IMR-90 (cell line): Measurements from ENCODE around the gene PTPRU.

Experiments used
- BHLHE40 ChIP-seq: fragments of 150-350 bp; IDR thresholded peaks from 2 replicates; pipeline ENCODE4 v1.6.1; 2016; ENCODE audit warnings: mild to moderate bottlenecking, low read depth, low read length
- CEBPB ChIP-seq: IDR thresholded peaks from 2 replicates; pipeline ENCODE4 v1.6.1; 2012; ENCODE audit warnings: low read depth, low read length, improper control_type of control experiment
- CHD1 ChIP-seq: IDR thresholded peaks from 2 replicates; pipeline ENCODE4 v1.6.1; 2012; ENCODE audit warnings: low read depth, low read length, improper control_type of control experiment
- MAFK ChIP-seq: IDR thresholded peaks from 2 replicates; pipeline ENCODE4 v1.6.1; 2012; ENCODE audit warnings: low read depth, low read length, improper control_type of control experiment
- MXI1 ChIP-seq: IDR thresholded peaks from 2 replicates; pipeline ENCODE4 v1.6.1; 2012; ENCODE audit warnings: low read depth, mild to moderate bottlenecking, low read length, moderate library complexity, borderline replicate concordance
- POLR2A ChIP-seq: IDR thresholded peaks from 2 replicates; pipeline ENCODE4 v1.6.1; 2012; ENCODE audit warnings: mild to moderate bottlenecking, low read depth, low read length
- RCOR1 ChIP-seq: IDR thresholded peaks from 2 replicates; pipeline ENCODE4 v1.6.1; 2012; ENCODE audit warnings: mild to moderate bottlenecking, low read length, improper control_type of control experiment; ENCODE audit not compliant: insufficient replicate concordance
- SMC3 ChIP-seq: fragments of 150-350 bp; IDR thresholded peaks from 2 replicates; pipeline ENCODE4 v1.6.1; 2016; ENCODE audit warnings: low read depth, mild to moderate bottlenecking, antibody characterized with exemption, low read length, moderate library complexity
- TF ChIP-seq, protein P1 (sequence below): conservative IDR thresholded peaks from 2 replicates; pipeline ENCODE4 v1.5.1; 2012; ENCODE audit warnings: mild to moderate bottlenecking, low read depth, low read length, improper control_type of control experiment
- TF ChIP-seq, protein P2 (sequence below): fragments of 150-350 bp; IDR thresholded peaks from 2 replicates; pipeline ENCODE4 v1.6.1; 2017; ENCODE audit warnings: mild to moderate bottlenecking, antibody characterized with exemption, low read length, low read depth

DNA sequence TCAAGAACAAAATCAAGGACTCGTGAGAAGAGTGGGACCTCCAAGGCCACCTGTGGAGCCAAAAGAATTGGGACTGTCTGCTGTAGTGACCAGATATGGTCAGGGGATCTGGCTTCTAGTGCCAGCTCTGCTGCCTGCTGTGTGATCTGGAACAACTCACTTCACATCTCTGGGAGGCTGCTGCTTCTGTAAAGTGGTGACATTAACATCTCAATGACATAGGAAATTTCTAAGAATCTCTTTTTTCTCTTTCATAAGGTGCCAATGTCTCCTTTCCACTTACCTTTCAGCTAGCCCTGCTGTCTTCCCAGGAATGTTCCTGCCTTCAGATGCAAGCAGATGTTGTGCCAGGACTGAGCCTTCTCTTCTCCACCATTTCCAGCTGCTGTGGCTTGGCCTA is 49.6 kb upstream of the PTPRU start:
- TF ChIP-seq, protein P1, sequence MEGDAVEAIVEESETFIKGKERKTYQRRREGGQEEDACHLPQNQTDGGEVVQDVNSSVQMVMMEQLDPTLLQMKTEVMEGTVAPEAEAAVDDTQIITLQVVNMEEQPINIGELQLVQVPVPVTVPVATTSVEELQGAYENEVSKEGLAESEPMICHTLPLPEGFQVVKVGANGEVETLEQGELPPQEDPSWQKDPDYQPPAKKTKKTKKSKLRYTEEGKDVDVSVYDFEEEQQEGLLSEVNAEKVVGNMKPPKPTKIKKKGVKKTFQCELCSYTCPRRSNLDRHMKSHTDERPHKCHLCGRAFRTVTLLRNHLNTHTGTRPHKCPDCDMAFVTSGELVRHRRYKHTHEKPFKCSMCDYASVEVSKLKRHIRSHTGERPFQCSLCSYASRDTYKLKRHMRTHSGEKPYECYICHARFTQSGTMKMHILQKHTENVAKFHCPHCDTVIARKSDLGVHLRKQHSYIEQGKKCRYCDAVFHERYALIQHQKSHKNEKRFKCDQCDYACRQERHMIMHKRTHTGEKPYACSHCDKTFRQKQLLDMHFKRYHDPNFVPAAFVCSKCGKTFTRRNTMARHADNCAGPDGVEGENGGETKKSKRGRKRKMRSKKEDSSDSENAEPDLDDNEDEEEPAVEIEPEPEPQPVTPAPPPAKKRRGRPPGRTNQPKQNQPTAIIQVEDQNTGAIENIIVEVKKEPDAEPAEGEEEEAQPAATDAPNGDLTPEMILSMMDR = no peak
- TF ChIP-seq POLR2A (no peak), SMC3 (no peak), MXI1 (no peak), CEBPB (no peak), BHLHE40 (no peak), MAFK (no peak), CHD1 (no peak), RCOR1 (no peak)
- TF ChIP-seq, protein P2, sequence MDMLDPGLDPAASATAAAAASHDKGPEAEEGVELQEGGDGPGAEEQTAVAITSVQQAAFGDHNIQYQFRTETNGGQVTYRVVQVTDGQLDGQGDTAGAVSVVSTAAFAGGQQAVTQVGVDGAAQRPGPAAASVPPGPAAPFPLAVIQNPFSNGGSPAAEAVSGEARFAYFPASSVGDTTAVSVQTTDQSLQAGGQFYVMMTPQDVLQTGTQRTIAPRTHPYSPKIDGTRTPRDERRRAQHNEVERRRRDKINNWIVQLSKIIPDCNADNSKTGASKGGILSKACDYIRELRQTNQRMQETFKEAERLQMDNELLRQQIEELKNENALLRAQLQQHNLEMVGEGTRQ = no peak
